Measurements from ENCODE around the gene YEATS2.

Gene YEATS2

DNA sequence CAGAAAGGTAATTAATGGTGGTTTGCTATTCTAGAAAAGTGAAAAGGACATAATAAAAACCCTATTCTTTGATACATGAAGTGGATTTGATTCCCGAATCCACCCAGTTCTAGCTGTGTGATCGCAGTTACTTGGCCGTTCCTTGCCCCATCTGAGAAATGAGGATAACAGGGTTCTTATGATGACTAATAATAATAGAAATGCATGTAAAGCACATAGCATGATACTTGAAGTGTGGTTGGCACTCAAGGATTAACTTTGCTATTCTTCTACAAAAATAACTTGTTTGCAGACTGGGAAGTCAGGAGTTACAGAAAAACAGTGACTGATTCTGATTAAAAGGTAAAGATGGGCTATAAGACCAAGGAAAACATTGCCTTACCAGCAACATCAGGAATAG, 160.3 kb downstream of the YEATS2 start:
- H4K20me1 ChIP-seq (ENCODE audit: insufficient read depth, low read length): no peaks in the 10 kb centered on the region
- H3K4me1 ChIP-seq (ENCODE audit: low read length): no peaks in the 10 kb centered on the region
- TF ChIP-seq, protein P1, sequence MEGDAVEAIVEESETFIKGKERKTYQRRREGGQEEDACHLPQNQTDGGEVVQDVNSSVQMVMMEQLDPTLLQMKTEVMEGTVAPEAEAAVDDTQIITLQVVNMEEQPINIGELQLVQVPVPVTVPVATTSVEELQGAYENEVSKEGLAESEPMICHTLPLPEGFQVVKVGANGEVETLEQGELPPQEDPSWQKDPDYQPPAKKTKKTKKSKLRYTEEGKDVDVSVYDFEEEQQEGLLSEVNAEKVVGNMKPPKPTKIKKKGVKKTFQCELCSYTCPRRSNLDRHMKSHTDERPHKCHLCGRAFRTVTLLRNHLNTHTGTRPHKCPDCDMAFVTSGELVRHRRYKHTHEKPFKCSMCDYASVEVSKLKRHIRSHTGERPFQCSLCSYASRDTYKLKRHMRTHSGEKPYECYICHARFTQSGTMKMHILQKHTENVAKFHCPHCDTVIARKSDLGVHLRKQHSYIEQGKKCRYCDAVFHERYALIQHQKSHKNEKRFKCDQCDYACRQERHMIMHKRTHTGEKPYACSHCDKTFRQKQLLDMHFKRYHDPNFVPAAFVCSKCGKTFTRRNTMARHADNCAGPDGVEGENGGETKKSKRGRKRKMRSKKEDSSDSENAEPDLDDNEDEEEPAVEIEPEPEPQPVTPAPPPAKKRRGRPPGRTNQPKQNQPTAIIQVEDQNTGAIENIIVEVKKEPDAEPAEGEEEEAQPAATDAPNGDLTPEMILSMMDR (IDR thresholded peaks at IDR 0.05; ENCODE audit: low read depth, low read length): no peak
- no peak for TF ChIP-seq EZH2phosphoT487 (IDR thresholded peaks at IDR 0.05; ENCODE audit: low read depth)
- peaks cover 32% of the 10 kb centered on the region for H3K36me3 ChIP-seq (replicated peaks; ENCODE audit: low read depth, low read length)
- H3K9me3 ChIP-seq (ENCODE audit: insufficient read depth, low read length): no peaks in the 10 kb centered on the region
- no peaks in the 10 kb centered on the region for H3K79me2 ChIP-seq (ENCODE audit: low read length)
- no peak overlapping the region for H3K9ac ChIP-seq (ENCODE audit: low read length)
- H2AFZ ChIP-seq (ENCODE audit: low read depth, low read length): no peak overlapping the region
- H3K4me2 ChIP-seq (ENCODE audit: low read length): no peak overlapping the region
- H3K27ac ChIP-seq (ENCODE audit: low read length): no peak overlapping the region
- H3K27me3 ChIP-seq (ENCODE audit: low read depth, low read length): no peaks in the 10 kb centered on the region
- no peak overlapping the region for H3K4me3 ChIP-seq (ENCODE audit: low read length)

All from OCI-LY3 (cell line).